ENCODE measurements around the gene GREM2. TPM values are rescaled to one million over a fixed set of nuclear protein-coding genes. Genes with fewer than 3 reads are reported as not detected.

GREM2 gene
- total and polyA plus RNA-seq, 2 donors (not counting 1 experiment from before 2014, with no cell fraction given) = not detected

DNA sequence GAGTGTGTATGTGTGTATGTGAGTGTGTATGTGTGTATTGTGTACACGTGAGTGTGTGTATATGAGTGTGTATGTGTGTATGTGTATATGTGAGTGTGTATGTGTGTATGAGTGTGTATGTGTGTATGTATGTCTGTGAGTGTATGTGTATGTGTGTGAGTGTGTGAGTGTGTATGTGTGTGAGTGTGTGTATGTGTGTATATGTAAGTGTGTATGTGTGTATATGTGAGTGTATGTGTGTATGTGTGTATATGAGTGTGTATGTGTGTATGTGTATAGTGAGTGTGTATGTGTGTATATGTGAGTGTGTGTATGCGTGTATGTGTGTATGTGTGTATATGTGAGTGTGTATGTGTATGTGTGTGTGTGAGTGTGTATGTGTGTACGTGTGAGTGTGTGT is 49.2 kb downstream of the GREM2 start:
- H3K27me3 Mint-ChIP-seq = no peaks in the 10 kb centered on the region
- POLR2A ChIA-PET = no interaction called here
- intact Hi-C loops (cut with micrococcal nuclease) = no loop called here
- no peaks in the 10 kb centered on the region for H3K4me1 Mint-ChIP-seq
- H3K27me3 ChIP-seq (replicated peaks in 1 of 4; ENCODE audit: control extremely low read depth in 1 of 4, control insufficient read depth in 3 of 4, insufficient read depth in 4 of 4, low read length in 3 of 4) = no peaks in the 10 kb centered on the region
- H3K4me3 ChIP-seq (ENCODE audit: control extremely low read depth in 1 of 5, extremely low read depth in 1 of 5, insufficient read depth in 1 of 5, low read depth in 2 of 5, low read length in 4 of 5) = no peak overlapping the region
- no peak for TF ChIP-seq EZH2 (IDR thresholded peaks at IDR 0.05; ENCODE audit: borderline replicate concordance, insufficient read depth, low read depth, low read length, poor library complexity, severe bottlenecking)
- TF ChIP-seq, protein P1, sequence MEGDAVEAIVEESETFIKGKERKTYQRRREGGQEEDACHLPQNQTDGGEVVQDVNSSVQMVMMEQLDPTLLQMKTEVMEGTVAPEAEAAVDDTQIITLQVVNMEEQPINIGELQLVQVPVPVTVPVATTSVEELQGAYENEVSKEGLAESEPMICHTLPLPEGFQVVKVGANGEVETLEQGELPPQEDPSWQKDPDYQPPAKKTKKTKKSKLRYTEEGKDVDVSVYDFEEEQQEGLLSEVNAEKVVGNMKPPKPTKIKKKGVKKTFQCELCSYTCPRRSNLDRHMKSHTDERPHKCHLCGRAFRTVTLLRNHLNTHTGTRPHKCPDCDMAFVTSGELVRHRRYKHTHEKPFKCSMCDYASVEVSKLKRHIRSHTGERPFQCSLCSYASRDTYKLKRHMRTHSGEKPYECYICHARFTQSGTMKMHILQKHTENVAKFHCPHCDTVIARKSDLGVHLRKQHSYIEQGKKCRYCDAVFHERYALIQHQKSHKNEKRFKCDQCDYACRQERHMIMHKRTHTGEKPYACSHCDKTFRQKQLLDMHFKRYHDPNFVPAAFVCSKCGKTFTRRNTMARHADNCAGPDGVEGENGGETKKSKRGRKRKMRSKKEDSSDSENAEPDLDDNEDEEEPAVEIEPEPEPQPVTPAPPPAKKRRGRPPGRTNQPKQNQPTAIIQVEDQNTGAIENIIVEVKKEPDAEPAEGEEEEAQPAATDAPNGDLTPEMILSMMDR (IDR thresholded peaks at IDR 0.05) = no peak
- no peak overlapping the region for H2AFZ ChIP-seq (ENCODE audit: insufficient read depth, low read depth, low read length, poor library complexity, severe bottlenecking)
- no peak overlapping the region for H3K27ac ChIP-seq (ENCODE audit: low read length in 2 of 2)
- WGBS (ENCODE audit: insufficient coverage) = 93% methylated on average over 3 of the region's 3 CpGs
- CTCF ChIA-PET = no interaction called here
- H3K4me1 ChIP-seq (ENCODE audit: control insufficient read depth in 2 of 2, insufficient read depth in 2 of 2, low read length in 2 of 2) = no peaks in the 10 kb centered on the region
- no peaks in the 10 kb centered on the region for H3K79me2 ChIP-seq (ENCODE audit: control insufficient read depth, insufficient read depth, low read length)
- H3K36me3 ChIP-seq (replicated peaks in 1 of 2; ENCODE audit: control extremely low read depth in 1 of 2, control insufficient read depth in 1 of 2, extremely low read depth in 1 of 2, insufficient read depth in 2 of 2, low read length in 1 of 2) = no peaks in the 10 kb centered on the region
- no peaks in the 10 kb centered on the region for H4K20me1 ChIP-seq (ENCODE audit: control insufficient read depth, insufficient read depth, low read length, poor library complexity, severe bottlenecking)
- no peaks in the 10 kb centered on the region for H3K9me3 Mint-ChIP-seq (ENCODE audit: insufficient read depth)
- no peak overlapping the region for H3K4me2 ChIP-seq (replicated peaks; ENCODE audit: low read depth, low read length, poor library complexity, severe bottlenecking)
- H3K4me3 Mint-ChIP-seq = no peak overlapping the region
- H3K27ac Mint-ChIP-seq = no peak overlapping the region
- DNase-seq (no peak), ATAC-seq (ENCODE audit: low read depth) (no peak)
- H3K9me3 ChIP-seq (ENCODE audit: control extremely low read depth in 1 of 3, control insufficient read depth in 2 of 3, insufficient read depth in 1 of 3, low read length in 2 of 3) = no peaks in the 10 kb centered on the region
- H3K9ac ChIP-seq (ENCODE audit: low read length) = no peak overlapping the region

DNA sequence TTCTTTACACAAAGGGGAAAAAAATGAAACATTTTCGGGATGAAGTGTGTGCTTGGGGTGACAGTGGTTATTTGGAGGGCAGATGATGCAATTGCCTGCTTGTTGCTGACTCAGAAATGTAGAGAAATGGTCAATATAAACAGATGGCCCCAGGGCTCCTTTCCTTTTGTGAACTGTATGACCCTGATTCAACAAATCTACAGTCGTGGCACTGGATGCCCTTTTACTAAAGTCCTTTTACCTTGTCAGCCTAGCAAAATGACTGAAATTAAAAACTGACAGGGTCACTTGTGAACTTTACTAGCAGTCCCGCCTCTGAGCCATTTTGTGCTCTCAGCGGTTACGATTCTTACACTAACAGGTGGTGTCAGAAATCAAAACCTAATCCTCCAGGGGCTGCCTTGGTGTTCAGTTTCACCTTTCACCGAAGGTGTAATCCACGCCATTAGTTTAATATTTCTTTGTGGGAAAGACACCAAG is 49.8 kb downstream of the GREM2 start:
- ChIA-PET CTCF (no interaction called here), POLR2A (no interaction called here)
- H3K36me3 ChIP-seq (replicated peaks in 1 of 2; ENCODE audit: control extremely low read depth in 1 of 2, control insufficient read depth in 1 of 2, extremely low read depth in 1 of 2, insufficient read depth in 2 of 2, low read length in 1 of 2) = no peaks in the 10 kb centered on the region
- no peak overlapping the region for H3K4me2 ChIP-seq (replicated peaks; ENCODE audit: low read depth, low read length, poor library complexity, severe bottlenecking)
- no peaks in the 10 kb centered on the region for H3K9me3 ChIP-seq (ENCODE audit: control extremely low read depth in 1 of 3, control insufficient read depth in 2 of 3, insufficient read depth in 1 of 3, low read length in 2 of 3)
- no peaks in the 10 kb centered on the region for H3K4me1 Mint-ChIP-seq
- H3K4me3 Mint-ChIP-seq = no peak overlapping the region
- TF ChIP-seq, protein P1 (IDR thresholded peaks at IDR 0.05) = no peak
- TF ChIP-seq EZH2 (IDR thresholded peaks at IDR 0.05; ENCODE audit: borderline replicate concordance, insufficient read depth, low read depth, low read length, poor library complexity, severe bottlenecking) = no peak
- no peaks in the 10 kb centered on the region for H3K4me1 ChIP-seq (ENCODE audit: control insufficient read depth in 2 of 2, insufficient read depth in 2 of 2, low read length in 2 of 2)
- no peak overlapping the region for H2AFZ ChIP-seq (ENCODE audit: insufficient read depth, low read depth, low read length, poor library complexity, severe bottlenecking)
- ATAC-seq (ENCODE audit: low read depth) (no peak), DNase-seq (no peak)
- no peak overlapping the region for H3K9ac ChIP-seq (ENCODE audit: low read length)
- H3K27ac Mint-ChIP-seq = no peak overlapping the region
- no peaks in the 10 kb centered on the region for H3K27me3 ChIP-seq (replicated peaks in 1 of 4; ENCODE audit: control extremely low read depth in 1 of 4, control insufficient read depth in 3 of 4, insufficient read depth in 4 of 4, low read length in 3 of 4)
- no peaks in the 10 kb centered on the region for H3K9me3 Mint-ChIP-seq (ENCODE audit: insufficient read depth)
- no peaks in the 10 kb centered on the region for H4K20me1 ChIP-seq (ENCODE audit: control insufficient read depth, insufficient read depth, low read length, poor library complexity, severe bottlenecking)
- intact Hi-C loops (cut with micrococcal nuclease) = no loop called here
- H3K27me3 Mint-ChIP-seq = no peaks in the 10 kb centered on the region
- 91% methylated on average over 4 of the region's 7 CpGs for WGBS (ENCODE audit: insufficient coverage)
- H3K79me2 ChIP-seq (ENCODE audit: control insufficient read depth, insufficient read depth, low read length) = no peaks in the 10 kb centered on the region
- no peak overlapping the region for H3K27ac ChIP-seq (ENCODE audit: low read length in 2 of 2)
- no peak overlapping the region for H3K4me3 ChIP-seq (ENCODE audit: control extremely low read depth in 1 of 5, extremely low read depth in 1 of 5, insufficient read depth in 1 of 5, low read depth in 2 of 5, low read length in 4 of 5)
